Kidney glomerular epithelial cell (primary cell): ENCODE results near the gene SULT2B1.
"Not testable (repeated sequence)": the region's sequence is repeated elsewhere in the genome, so short reads cannot be mapped to it uniquely, and the experiment has no call there.

Source experiments
- DNase-seq: peaks from one replicate; lab custom pipeline; 2025; lab: John Stamatoyannopoulos, UW

Gene SULT2B1

DNA sequence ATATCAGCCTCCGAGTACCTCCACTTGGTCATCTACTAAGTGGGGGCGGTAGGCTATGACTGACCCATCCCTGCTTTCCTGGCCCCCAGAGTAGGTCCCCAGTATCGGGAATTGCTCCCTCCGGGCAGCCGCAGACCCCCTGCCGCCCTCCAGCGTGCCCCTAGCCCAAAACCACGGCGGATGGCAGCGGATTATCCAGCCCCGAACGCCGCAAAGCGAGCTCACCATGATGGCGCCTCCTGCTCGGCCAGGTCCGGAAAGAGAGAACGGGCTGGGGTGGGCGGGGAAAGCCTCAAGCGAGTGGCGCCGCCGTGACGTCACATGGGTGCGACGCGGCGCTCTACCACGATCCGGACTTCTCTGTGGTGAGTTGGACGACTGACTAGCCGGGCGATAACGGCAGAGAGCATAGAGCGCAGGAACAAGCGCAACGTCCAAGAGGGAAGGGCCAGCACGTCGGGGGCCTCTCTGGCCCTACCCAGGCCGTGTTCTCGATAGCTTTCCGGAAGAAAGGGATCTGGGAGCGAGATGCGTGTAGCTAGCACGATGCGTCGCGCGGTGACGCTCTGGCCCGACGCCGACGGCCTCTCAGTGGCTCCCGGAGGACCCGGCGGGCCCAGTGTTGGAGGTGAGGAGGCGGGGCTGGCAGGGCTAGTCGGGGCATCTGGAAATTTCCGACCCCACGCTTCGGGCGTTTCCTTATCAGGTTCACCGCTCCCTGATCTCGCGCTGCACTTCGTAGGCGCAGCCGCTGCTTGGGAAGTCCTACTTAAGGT, 67.1 kb downstream of the SULT2B1 start, which contains the start of the genes RPL18 and SPHK2:
TSS of gene RPL18 (minus strand) at position 263 of the 776 bp plus-strand sequence. CDS start at position 228, 35 bp downstream.
TSS of gene SPHK2 (plus strand) at position 591 of the 776 bp plus-strand sequence. CDS start 1,009 bp downstream, outside the sequence.
- peak; percentile 99 for DNase-seq

DNA sequence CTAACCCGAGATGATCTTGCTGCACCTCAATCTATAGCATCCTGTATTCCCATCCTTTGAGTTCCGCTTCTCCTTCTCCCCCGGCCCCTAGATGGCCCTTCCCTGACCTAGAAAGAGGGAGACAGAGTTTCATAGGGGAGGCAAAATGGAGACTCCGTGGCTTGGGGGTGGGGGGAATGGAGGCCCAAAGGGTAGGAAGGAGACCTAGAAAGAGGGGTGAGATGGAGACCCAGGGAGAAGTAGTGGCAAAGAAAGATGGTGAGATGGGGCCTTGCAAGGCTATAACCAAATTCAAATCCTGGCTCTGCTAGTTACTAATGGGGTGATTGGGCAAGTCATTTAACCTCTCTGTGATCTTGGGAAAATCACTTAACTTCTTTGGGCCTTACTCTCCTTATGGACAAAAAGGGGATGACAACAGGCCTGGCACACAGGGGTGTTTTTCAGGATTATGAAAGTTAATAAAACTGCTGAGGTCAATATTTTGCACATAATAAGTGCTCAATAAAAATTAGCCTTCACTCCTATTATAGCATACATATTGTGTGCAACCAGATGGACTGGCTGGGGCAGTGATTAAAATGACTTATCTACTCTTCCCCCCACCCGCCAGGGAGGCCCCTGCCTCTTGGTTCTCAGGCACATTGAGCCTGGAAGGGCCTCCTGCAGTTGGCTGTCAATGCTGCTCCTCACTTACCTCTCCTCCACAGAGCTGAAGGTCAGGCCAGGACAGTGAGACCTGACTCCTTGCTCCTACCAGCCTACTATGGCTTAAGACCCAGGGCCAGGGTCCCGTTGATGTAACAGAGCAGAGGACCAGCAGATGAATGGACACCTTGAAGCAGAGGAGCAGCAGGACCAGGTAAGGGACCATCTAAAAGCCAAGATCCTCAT, 68.0 kb downstream of the SULT2B1 start:
- DNase-seq = no peak

DNA sequence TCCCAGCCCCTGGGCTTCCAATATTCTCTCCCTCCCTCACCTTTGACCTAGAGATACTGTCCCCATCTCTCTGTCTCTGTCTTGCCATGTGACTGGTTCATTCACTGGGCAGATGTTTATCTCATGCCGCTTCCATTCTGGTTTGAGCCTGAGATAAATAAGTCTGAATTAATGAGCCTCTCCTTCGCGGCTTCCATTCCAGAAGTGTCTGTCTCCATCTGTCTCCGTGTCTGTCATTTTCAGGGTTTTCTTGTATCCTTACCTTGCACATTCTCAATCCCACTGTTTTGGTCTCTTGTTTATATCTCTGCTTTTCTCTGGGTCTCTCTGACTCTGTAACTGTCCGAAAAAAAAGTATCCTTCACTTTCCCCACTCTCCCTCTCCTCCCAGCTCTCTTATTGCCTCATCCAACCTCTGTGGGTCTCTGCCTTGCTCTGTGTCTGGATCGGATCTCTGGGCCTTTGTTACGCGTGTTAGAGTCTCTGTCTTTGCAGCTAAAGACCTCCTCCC, 71.6 kb downstream of the SULT2B1 start:
- no peak for DNase-seq

DNA sequence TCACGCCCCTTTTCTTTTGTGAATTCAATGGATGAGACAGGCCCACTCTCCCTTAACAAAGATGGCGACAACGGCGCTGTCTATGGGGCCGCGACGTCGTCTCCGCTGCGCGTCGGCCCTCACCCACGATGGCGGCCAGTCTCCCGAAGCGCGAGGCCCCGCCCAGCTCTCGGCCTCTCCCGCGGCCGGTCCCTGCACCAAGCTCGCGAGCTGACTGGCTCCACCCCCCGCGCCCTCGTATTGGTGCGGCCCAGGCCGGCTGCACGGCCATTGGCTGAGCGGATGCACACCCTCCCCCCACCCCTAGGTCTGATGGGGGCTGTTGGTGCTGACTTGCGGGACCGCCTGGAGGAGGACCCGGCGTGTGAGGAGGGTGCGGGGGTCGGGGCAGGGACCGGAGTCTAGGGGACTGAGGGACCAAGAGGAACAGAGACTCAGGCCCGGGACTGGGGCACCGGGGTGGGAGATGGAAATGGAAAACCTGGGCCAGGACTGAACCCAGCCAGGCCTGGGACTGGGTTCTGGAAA, 72.2 kb downstream of the SULT2B1 start:
- peak; percentile 96 for DNase-seq

DNA sequence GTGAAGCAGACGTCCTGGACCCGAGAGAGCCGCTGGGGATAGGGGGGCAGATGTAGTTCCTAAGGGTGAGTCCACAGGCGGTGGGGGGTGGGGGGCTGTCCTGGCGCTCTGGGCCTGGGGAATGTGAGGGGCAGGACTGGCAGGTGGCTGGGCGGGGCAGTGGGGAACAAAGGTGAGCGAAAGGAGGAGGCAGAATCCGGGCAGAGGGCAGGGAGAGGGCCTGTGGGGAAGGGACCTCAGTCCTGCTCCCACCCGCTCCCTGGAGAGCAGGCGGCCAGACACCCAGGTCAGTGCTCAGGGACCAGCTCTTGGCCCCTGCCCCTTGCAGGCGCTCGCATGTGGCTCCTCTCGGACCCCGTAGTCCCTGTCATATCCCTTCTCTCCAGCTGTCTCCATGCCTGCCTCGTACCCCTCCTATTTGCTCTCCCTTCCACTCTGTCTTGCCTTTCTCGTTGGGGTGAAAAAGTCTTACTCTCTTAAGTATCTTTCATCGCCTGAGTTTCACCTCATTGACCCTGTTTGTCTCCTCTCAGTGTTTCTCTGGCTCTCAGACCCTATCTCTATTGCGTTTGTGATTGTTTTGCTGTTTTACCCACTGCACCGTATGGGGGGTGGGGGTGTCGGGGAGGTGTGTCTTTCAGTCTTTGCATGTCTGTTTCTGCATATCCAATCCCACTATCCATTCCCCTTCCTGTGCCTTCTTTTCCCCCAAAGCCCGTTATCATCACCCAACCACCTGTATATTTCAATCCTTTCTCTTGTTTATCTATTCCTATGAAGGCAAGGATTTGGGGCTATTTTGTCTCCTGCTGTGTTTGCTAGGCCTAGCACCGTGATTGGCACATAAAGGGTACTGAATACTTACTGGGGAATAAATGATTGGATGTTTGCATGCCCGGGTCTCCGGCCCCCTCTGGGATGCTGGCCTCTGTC, 73.1 kb downstream of the SULT2B1 start:
- no peak for DNase-seq

DNA sequence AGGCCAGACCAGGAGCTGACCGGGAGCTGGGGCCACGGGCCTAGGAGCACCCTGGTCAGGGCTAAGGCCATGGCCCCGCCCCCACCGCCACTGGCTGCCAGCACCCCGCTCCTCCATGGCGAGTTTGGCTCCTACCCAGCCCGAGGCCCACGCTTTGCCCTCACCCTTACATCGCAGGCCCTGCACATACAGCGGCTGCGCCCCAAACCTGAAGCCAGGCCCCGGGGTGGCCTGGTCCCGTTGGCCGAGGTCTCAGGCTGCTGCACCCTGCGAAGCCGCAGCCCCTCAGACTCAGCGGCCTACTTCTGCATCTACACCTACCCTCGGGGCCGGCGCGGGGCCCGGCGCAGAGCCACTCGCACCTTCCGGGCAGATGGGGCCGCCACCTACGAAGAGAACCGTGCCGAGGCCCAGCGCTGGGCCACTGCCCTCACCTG, 73.9 kb downstream of the SULT2B1 start:
- DNase-seq = no peak

DNA sequence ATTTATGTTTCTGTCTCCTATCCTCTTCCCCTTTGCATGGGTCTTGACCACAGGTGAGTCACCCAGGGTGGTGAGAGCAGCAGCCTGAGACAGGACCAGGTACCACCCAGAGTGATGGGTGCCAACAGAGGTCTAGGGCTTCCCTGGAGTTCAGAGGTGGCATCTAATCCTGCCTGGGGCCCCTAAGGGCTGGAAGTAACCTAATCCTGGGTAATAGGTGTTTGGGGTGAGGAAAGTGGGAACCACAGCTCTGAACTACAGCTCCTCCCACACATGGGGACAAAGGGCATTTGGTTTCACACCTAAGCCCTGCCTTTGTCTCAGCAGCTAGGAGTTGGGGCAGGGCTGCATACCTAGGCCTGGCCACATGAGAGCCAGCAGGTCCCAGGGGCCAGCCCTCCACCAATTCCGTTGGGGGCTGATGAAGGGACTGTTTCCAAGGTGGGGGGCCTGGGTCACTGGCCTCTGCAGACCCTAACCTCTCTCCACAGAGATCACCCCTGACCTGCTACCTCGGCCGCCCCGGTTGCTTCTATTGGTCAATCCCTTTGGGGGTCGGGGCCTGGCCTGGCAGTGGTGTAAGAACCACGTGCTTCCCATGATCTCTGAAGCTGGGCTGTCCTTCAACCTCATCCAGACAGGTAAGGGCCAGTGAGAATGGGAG, 75.4 kb downstream of the SULT2B1 start:
- DNase-seq = peak; percentile 47

DNA sequence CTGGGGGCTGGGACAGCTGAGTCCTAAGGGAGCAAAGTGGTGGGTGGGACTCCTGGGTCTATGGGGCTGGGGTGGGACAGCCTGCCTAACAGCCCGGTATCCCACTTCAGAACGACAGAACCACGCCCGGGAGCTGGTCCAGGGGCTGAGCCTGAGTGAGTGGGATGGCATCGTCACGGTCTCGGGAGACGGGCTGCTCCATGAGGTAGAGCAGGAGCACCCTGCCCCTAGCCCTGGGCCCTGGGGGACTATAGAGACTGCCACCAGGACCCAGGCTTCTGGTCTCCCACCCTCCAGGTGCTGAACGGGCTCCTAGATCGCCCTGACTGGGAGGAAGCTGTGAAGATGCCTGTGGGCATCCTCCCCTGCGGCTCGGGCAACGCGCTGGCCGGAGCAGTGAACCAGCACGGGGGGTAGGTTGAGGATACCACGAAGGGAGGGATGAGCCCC, 75.9 kb downstream of the SULT2B1 start:
- no peak for DNase-seq

DNA sequence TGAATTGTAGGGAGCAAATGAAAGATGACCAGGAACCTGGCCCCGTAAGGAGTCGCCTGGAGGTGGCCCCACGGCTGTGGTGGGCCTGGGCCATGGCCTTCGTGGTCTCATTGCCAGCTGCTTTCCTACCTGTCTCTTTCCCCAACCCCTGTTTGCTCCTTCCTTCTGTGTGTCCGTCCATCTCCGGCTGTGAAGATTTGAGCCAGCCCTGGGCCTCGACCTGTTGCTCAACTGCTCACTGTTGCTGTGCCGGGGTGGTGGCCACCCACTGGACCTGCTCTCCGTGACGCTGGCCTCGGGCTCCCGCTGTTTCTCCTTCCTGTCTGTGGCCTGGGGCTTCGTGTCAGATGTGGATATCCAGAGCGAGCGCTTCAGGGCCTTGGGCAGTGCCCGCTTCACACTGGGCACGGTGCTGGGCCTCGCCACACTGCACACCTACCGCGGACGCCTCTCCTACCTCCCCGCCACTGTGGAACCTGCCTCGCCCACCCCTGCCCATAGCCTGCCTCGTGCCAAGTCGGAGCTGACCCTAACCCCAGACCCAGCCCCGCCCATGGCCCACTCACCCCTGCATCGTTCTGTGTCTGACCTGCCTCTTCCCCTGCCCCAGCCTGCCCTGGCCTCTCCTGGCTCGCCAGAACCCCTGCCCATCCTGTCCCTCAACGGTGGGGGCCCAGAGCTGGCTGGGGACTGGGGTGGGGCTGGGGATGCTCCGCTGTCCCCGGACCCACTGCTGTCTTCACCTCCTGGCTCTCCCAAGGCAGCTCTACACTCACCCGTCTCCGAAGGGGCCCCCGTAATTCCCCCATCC, 76.7 kb downstream of the SULT2B1 start:
- DNase-seq = no peak

DNA sequence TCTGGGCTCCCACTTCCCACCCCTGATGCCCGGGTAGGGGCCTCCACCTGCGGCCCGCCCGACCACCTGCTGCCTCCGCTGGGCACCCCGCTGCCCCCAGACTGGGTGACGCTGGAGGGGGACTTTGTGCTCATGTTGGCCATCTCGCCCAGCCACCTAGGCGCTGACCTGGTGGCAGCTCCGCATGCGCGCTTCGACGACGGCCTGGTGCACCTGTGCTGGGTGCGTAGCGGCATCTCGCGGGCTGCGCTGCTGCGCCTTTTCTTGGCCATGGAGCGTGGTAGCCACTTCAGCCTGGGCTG, 77.3 kb downstream of the SULT2B1 start:
- no peak for DNase-seq

DNA sequence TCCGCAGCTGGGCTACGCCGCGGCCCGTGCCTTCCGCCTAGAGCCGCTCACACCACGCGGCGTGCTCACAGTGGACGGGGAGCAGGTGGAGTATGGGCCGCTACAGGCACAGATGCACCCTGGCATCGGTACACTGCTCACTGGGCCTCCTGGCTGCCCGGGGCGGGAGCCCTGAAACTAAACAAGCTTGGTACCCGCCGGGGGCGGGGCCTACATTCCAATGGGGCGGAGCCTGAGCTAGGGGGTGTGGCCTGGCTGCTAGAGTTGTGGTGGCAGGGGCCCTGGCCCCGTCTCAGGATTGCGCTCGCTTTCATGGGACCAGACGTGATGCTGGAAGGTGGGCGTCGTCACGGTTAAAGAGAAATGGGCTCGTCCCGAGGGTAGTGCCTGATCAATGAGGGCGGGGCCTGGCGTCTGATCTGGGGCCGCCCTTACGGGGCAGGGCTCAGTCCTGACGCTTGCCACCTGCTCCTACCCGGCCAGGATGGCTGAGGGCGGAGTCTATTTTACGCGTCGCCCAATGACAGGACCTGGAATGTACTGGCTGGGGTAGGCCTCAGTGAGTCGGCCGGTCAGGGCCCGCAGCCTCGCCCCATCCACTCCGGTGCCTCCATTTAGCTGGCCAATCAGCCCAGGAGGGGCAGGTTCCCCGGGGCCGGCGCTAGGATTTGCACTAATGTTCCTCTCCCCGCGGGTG, 77.8 kb downstream of the SULT2B1 start:
- DNase-seq = no peak

DNA sequence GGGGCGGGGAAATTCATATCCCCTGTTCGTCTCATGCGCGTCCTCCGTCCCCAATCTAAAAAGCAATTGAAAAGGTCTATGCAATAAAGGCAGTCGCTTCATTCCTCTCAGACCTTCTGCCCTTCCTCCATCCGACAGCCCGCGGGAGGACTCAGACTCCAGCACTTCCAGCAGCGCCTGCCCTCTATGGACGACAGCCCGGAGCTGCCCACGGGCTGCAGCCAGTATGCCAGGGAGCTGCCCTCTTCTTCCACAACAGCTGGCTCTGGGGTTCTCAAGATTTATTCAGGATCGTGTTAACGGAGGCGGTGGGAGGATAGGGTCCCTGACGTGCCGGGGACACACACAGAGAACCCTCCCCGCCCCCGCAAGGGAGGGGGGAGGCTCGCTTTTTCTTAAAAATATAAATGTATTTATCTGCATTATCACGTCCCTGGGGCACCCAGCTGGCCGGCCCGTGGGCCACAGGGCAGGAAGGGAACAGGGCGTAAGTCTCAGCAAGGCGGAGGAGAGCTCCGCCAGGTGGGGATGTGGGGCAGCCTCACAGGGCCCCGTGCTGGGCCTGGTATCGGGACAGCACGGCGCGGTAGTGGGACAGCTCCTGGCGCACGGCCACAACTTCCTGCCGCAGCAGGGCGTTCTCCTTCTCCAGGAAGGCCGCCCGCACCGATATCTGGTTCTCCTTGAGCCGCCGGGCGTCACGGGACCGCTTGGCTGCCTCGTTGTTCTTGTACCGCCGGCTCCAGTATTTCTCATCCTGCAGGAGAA, 78.5 kb downstream of the SULT2B1 start:
- DNase-seq = no peak

DNA sequence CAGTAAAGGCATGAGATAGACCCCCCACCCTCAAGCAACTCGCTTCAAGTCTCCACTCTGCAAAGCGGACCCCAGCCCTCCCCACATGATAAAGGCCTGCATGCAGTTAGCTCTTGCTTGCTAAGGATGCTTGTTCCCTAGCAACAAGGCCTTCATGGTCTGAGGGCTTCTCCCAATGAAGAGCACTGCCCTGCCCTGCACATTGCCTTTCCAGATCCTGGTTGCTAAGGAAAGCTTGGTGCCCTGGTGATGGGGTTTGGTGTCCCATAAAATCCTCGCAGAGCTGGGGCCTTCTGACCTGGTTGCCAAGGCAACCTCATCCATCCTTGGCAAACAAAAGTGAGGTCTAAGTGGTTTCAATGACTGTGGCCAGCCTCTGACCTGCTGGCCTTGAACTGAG, 79.3 kb downstream of the SULT2B1 start:
- no peak for DNase-seq

DNA sequence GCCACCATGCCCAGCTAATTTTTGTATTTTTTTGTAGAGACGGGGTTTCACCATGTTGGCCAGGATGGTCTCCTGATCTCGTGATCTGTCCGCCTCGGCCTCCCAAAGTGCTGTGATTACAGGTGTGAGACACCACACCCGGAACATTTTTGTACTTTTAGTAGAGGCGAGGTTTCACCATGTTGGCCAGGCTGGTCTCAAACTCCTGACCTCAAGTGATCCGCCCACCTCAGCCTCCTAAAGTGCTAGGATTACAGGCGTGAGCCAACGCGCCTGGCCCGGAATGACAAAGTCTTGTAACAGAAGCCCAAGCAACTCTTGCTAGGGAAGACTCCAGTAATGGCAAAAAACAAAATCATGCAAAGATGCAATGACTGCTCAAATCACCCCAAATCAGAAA, 80.3 kb downstream of the SULT2B1 start:
- DNase-seq = not testable (repeated sequence)

DNA sequence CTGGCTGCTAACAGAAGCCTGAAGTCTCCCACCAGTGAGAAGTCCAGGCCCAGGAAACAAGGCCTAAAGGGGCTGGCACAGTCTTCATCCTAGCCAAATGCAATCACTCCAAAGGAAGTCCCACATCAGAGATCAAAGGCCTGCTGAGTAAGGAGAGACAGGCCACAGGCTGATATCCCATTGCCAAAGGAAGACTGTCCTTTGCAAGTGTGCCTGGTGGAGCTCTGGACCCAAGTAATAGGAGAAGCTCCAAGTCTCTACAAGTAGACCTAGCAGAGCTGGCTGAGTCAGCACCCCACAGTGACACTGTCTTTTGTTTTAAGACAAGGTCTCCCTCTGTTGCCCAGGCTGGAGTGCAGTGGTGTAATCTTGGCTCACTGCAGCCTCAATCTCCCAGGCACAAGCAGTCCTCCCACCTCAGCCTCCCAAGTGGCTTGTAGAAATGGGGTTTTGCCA, 80.7 kb downstream of the SULT2B1 start:
- DNase-seq = peak; percentile 14

DNA sequence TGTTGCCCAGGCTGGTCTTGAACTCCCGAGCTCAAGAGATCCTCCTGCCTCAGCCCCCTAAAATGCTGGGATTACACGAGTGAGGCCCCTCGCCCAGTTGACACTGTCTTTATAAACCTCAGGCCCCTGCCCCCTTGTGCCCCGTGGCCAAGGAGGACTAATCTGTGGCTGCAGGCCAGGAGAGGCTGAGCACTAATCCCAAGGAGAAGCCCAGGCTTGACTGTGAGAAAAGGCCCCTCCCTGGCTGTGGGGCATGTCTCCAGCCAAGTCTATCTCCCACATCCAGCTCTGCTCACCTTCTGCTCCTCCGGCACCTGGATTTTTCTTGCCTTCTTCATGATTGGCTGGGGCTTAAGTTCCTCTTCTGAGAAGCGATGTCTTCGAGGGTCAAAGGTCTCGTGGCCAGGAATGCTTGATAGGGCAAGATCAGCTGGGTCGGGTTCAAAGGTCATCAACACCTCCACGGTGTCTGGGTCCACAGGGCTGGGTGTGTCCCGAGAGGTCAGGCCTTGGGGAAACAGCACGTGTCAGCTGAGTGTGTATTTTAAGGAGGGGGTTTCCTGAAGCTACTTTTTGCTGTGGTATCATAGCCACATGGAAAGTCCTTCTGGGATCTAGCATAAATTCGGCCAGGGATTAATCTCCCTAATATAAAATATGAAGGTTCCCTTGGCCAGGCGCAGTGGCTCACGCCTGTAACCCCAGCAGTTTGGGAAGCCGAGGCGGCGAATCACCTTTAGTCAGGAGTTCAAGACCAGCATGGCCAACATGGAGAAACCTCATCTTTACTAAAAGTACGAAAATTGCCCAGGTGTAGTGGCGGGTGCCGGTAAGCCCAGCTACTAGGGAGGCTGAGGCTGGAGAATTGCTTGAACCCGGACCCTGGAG, 81.4 kb downstream of the SULT2B1 start:
- DNase-seq = no peak

DNA sequence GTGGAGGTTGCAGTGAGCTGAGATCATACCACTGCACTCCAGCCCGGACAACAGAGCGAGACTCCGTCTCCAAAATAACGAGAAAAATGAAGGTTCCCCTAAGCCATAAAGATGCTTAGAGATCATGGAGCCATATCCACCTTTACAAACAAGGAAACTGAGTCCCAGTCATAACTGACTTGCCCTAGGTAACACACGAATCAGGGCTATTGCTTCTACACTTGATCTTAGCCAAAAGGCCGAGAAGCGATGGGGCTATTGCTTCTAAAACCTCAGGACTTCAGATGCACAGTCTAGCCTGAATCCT, 82.0 kb downstream of the SULT2B1 start:
- DNase-seq = no peak
